Upper lobe of right lung (tissue), 1 donor: ENCODE results near the gene NCK2. TPM values are rescaled to one million over a fixed set of nuclear protein-coding genes. Genes with fewer than 3 reads are reported as not detected.

Source experiments
- ATAC-seq: fragments of 200-7000 bp; cut with Tn5 transposase; one replicate; pipeline ENCODE4 v1.9.1; 2020; ENCODE audit warnings: mild to moderate bottlenecking, moderate library complexity
- DNase-seq: peaks from one replicate; pipeline ENCODE4 v3.0.0-alpha.2; 2020
- H3K27ac ChIP-seq: fragments of 200-600 bp; one replicate; pipeline ENCODE4 v1.8.0; 2022
- H3K27me3 ChIP-seq: fragments of 200-600 bp; one replicate; pipeline ENCODE4 v1.8.0; 2022; ENCODE audit warnings: mild to moderate bottlenecking
- H3K36me3 ChIP-seq: fragments of 200-600 bp; one replicate; pipeline ENCODE4 v1.8.0; 2022
- H3K4me1 ChIP-seq: fragments of 200-600 bp; one replicate; pipeline ENCODE4 v1.8.0; 2022
- H3K4me3 ChIP-seq: fragments of 200-600 bp; one replicate; pipeline ENCODE4 v1.8.0; 2022; ENCODE audit warnings: mild to moderate bottlenecking
- H3K9me3 ChIP-seq: fragments of 200-600 bp; one replicate; pipeline ENCODE4 v1.8.0; 2022
- intact Hi-C: fragments of 100-400 bp; cut with DNase I; formaldehyde crosslinking; loops from one replicate; pipeline ENCODE4 v1.11.0; 2022
- total RNA-seq: library from RNA; stranded (reverse); fragmentation: NEBNext Ultra II Directional; extraction: Animal tissue kit (Norgen Biotek cat#: 25700); gene quantifications from one replicate; pipeline ENCODE4 v1.2.1, GENCODE V29; 2021
- TF ChIP-seq, protein P1 (sequence below): fragments of 200-600 bp; IDR thresholded peaks from one replicate; pipeline ENCODE4 v1.8.0; 2022; ENCODE audit warnings: antibody characterized with exemption
- donor health status: DM: no; HTN: yes; CAD: no; lungs with severe emphysema.

Gene NCK2
- total RNA-seq, 1 donor from 2014 or later, result 49.7 TPM

DNA sequence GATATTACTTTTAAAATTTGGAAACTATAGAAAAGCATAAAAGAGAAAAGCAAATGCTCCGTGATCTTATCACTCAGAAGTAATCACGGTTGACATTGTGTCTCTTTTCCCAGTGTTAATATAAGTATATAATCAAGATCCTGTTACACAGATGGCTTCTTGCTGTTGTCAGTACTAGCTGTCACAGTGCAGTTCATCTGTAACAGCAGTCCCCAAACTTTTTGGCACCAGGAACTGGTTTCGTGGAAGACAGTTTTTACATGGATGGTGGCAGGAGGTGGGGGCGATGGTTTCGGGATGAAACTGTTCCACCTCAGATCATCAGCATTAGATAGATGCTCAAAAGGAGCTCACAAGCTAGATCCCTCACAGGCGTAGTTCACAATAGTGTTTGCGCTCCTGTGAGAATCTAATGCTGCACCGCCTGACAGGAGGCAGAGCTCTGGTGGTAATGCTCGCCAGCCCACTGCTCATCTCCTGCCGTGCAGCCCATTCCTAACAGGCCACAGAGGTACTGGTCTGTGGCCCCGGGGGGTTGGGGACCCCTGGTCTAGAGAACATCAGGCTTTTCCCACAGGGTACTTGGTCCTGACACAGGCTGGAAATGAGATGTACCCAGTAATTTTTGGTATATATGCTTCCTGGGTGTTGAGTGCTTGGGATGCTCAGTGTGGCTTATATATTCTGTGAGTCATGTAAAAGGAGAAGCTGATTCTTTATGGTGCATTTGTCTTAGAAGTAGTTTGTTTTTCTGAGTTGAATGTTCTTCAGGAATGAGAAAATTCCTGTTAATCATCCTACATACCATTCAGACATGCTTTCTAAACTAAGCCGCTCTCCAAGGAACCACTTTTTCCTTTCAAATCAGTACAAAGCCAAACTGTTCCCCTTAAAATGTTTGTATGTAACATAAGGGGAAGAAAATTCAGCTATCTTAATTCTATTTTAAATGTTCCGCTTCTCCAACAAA, 121.8 kb downstream of the NCK2 start:
- H3K36me3 ChIP-seq, result no peaks in the 10 kb centered on the region
- ATAC-seq, result no peak
- no peak overlapping the region for H3K4me3 ChIP-seq
- H3K9me3 ChIP-seq, result no peaks in the 10 kb centered on the region
- no peak overlapping the region for H3K27ac ChIP-seq
- H3K27me3 ChIP-seq, result no peaks in the 10 kb centered on the region
- peaks cover 12% of the 10 kb centered on the region for H3K4me1 ChIP-seq
- intact Hi-C loops, result no loop called here
- DNase-seq, result no peak
- TF ChIP-seq, protein P1, sequence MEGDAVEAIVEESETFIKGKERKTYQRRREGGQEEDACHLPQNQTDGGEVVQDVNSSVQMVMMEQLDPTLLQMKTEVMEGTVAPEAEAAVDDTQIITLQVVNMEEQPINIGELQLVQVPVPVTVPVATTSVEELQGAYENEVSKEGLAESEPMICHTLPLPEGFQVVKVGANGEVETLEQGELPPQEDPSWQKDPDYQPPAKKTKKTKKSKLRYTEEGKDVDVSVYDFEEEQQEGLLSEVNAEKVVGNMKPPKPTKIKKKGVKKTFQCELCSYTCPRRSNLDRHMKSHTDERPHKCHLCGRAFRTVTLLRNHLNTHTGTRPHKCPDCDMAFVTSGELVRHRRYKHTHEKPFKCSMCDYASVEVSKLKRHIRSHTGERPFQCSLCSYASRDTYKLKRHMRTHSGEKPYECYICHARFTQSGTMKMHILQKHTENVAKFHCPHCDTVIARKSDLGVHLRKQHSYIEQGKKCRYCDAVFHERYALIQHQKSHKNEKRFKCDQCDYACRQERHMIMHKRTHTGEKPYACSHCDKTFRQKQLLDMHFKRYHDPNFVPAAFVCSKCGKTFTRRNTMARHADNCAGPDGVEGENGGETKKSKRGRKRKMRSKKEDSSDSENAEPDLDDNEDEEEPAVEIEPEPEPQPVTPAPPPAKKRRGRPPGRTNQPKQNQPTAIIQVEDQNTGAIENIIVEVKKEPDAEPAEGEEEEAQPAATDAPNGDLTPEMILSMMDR, result no peak

DNA sequence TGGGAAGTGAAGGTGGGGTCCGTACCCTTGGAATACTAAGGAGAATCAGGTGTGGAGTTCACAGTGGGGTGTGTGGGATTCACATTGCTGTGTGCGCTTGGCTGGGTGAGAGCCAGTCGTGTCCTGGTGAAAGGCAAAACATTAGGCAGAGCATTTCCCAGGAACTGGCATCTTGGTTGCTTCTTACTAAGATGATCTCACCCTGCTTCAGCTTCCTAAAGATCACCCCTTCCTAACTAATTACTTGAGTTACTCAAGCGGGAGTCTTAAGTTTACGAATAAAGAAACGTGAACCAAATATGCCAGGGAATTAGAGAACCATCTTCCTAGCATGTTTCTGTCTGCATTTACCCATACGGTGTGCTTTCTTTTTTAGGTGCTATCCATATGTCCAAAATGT, 122.9 kb downstream of the NCK2 start:
- Histone ChIP-seq H3K27ac (no peak overlapping the region), H3K4me3 (no peak overlapping the region), H3K27me3 (no peaks in the 10 kb centered on the region), H3K4me1 (peaks cover 19% of the 10 kb centered on the region), H3K36me3 (no peaks in the 10 kb centered on the region), H3K9me3 (no peaks in the 10 kb centered on the region)
- DNase-seq (no peak), ATAC-seq (no peak)
- intact Hi-C loops, result no loop called here
- TF ChIP-seq, protein P1, result no peak

DNA sequence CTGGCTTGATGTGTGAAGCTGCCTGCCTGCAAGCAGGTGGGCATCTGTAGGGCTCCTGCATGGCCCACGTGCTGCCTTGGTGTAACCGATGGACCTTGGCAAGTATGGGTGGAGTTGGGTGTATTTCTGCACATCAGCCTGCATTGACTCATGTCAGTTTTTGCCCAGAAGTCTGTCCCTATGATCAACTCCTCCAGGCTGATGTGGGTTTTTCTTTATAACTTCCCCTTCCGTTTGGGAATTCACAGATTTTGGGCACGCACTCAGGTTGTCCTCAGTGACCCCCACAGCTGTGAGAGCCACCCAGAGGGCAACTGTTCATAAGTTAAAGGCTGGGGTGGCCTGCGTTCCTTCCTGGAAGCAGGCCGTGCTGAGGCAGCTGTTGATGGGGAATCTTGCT, 123.3 kb downstream of the NCK2 start:
- no peak overlapping the region for H3K27ac ChIP-seq
- intact Hi-C loops, result no loop called here

DNA sequence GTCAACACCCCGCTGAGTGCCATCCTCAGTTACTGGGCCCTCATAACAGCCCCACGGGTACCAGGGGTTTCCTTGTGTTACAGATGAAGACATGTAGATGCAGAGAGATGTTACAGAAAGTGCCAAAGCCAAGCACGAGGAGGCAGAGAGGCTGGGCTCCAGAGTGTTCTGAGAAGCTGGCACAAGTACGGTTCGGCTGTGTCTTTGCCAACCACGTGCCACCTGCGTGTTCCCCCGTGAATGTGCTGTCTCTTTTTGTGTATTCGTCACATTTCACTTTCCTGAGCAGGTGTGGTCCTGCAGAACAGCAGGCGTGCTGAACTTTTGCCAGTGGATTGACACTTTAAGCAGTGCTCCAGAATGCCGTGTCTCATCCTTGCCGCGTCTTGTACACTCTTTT, 124.6 kb downstream of the NCK2 start:
- Histone ChIP-seq H3K4me3 (no peak overlapping the region), H3K4me1 (peaks cover 31% of the 10 kb centered on the region), H3K27ac (no peak overlapping the region), H3K27me3 (no peaks in the 10 kb centered on the region), H3K9me3 (no peaks in the 10 kb centered on the region), H3K36me3 (no peaks in the 10 kb centered on the region)
- no peak for ATAC-seq
- TF ChIP-seq, protein P1, result no peak
- intact Hi-C loops, result no loop called here
- DNase-seq, result no peak

More for the DNA sequence above, 123.3 kb downstream of the NCK2 start:
- ATAC-seq, result no peak
- Histone ChIP-seq H3K9me3 (no peaks in the 10 kb centered on the region), H3K4me1 (peaks cover 19% of the 10 kb centered on the region), H3K4me3 (no peak overlapping the region), H3K27me3 (no peaks in the 10 kb centered on the region), H3K36me3 (no peaks in the 10 kb centered on the region)
- no peak for DNase-seq
- TF ChIP-seq, protein P1, result no peak

DNA sequence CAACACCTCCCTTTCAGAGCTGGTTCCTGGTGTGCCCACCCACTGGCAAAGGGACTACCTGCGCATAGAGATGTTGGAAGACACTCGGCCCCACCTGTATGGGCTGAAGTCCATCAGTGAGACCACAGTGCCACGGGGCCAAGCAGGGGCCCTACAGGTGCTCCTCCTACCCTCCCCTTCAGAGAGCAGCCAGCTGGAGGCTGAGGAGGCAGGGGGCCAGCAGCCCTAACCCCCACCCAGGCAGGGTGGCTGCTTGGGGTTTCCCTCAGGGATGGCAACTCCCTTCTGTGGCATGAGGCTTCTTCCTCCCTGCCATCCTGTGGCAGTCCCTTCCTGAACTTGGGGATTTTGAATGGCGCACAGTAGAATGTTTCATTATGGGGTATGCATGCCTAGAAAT, 125.3 kb downstream of the NCK2 start:
- ATAC-seq, result no peak
- no peak for DNase-seq
- TF ChIP-seq, protein P1, result no peak
- no peak overlapping the region for H3K27ac ChIP-seq
- peaks cover 38% of the 10 kb centered on the region for H3K4me1 ChIP-seq
- H3K9me3 ChIP-seq, result no peaks in the 10 kb centered on the region
- intact Hi-C loops, result no loop called here
- no peaks in the 10 kb centered on the region for H3K27me3 ChIP-seq
- no peak overlapping the region for H3K4me3 ChIP-seq
- H3K36me3 ChIP-seq, result no peaks in the 10 kb centered on the region
